Measurements from ENCODE around the gene SPATA16. TPM values are rescaled to one million over a fixed set of nuclear protein-coding genes. Genes with fewer than 3 reads are reported as not detected.
"Not testable (repeated sequence)": the region's sequence is repeated elsewhere in the genome, so short reads cannot be mapped to it uniquely, and the experiment has no call there.

Gene SPATA16
- polyA plus RNA-seq, 5 donors = not detected

- peak; percentile 22 to 27 for DNase-seq
Observed at GRCh38 chr3:172877011-172877410, 264.0 kb downstream of the SPATA16 start.

- no peak for DNase-seq
Observed at GRCh38 chr3:172876297-172876696, 264.7 kb downstream of the SPATA16 start.

GRCh38 chr3:172875039-172875438 lies 266.0 kb downstream of the SPATA16 start:
- no peak for DNase-seq

GRCh38 chr3:172869784-172870518 lies 271.1 kb downstream of the SPATA16 start:
- no peak for DNase-seq

GRCh38 chr3:172869368-172869771 lies 271.7 kb downstream of the SPATA16 start:
- DNase-seq = peak; percentile 14 to 23

- DNase-seq = no peak
Observed at GRCh38 chr3:172868582-172869200, 272.3 kb downstream of the SPATA16 start.

GRCh38 chr3:172866726-172867350 lies 274.2 kb downstream of the SPATA16 start:
- DNase-seq = not testable (repeated sequence)

GRCh38 chr3:172859041-172859440 lies 282.0 kb downstream of the SPATA16 start:
- DNase-seq = no peak

GRCh38 chr3:172856795-172857742 lies 284.0 kb downstream of the SPATA16 start:
- no peak for DNase-seq

GRCh38 chr3:172855037-172855436 lies 286.0 kb downstream of the SPATA16 start:
- DNase-seq = no peak

GRCh38 chr3:172853921-172854666 lies 286.9 kb downstream of the SPATA16 start:
- DNase-seq = no peak

GRCh38 chr3:172853005-172853404 lies 288.0 kb downstream of the SPATA16 start:
- no peak for DNase-seq

GRCh38 chr3:172848910-172849309 lies 292.1 kb downstream of the SPATA16 start:
- DNase-seq = no peak

- DNase-seq = no peak
Observed at GRCh38 chr3:172847292-172847691, 293.7 kb downstream of the SPATA16 start.

- DNase-seq = no peak
Observed at GRCh38 chr3:172846706-172847105, 294.3 kb downstream of the SPATA16 start.

- DNase-seq = no peak
Observed at GRCh38 chr3:172846103-172846561, 294.9 kb downstream of the SPATA16 start.

- no peak for DNase-seq
Observed at GRCh38 chr3:172844428-172844827, 296.6 kb downstream of the SPATA16 start.

- DNase-seq = no peak
Observed at GRCh38 chr3:172840913-172841312, 300.1 kb downstream of the SPATA16 start.

GRCh38 chr3:172840463-172840862 lies 300.6 kb downstream of the SPATA16 start:
- DNase-seq = no peak

- DNase-seq = no peak
Observed at GRCh38 chr3:172839679-172840078, 301.4 kb downstream of the SPATA16 start.

Measured in right lung (tissue), 5 donors.